CD4-positive, alpha-beta T cell treated with Interleukin-15 for 1 hour (primary cell): Measurements from ENCODE around the gene RIPK4.
A peak's percentile ranks its signal among the peaks of the same experiment; 100 is the strongest.
"Not testable (repeated sequence)": the region's sequence is repeated elsewhere in the genome, so short reads cannot be mapped to it uniquely, and the experiment has no call there.

Experiments used
- DNase-seq: peaks from one replicate; pipeline ENCODE4 v3.0.0-alpha.2; 2020

Gene RIPK4

GRCh38 chr21:41712730-41713129, 54.1 kb downstream of the RIPK4 start:
- DNase-seq: no peak

GRCh38 chr21:41712201-41712600, 54.7 kb downstream of the RIPK4 start:
- DNase-seq: no peak

DNA sequence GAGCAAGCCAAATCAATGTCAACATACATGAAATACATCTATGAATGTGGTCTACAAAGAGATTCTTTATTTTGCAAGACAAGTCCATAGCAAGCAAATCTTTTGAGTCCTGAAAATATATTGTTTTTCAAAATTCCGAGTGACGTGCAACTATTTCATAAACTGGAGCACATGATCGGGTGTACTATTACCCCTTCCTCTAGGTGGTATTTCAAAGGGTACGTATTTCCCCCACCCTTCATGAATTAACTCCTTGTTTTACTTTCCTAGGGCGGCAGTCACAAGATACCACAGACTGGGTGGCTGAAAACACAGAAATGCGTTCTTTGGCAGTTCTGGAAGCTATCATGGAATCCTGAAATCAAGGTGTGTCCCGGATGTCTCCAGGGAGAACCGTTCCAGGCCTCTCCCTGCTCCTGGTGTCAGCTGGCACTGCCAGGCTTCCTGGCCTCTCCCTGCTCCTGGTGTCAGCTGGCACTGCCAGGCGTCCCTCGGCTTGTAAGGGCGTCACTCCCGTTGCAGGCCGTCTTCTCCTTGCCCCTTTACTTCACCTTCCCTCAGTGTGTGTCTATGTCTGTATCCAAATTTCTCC, 55.3 kb downstream of the RIPK4 start:
- DNase-seq: no peak

GRCh38 chr21:41710823-41711160, 56.1 kb downstream of the RIPK4 start:
- DNase-seq: no peak

DNA sequence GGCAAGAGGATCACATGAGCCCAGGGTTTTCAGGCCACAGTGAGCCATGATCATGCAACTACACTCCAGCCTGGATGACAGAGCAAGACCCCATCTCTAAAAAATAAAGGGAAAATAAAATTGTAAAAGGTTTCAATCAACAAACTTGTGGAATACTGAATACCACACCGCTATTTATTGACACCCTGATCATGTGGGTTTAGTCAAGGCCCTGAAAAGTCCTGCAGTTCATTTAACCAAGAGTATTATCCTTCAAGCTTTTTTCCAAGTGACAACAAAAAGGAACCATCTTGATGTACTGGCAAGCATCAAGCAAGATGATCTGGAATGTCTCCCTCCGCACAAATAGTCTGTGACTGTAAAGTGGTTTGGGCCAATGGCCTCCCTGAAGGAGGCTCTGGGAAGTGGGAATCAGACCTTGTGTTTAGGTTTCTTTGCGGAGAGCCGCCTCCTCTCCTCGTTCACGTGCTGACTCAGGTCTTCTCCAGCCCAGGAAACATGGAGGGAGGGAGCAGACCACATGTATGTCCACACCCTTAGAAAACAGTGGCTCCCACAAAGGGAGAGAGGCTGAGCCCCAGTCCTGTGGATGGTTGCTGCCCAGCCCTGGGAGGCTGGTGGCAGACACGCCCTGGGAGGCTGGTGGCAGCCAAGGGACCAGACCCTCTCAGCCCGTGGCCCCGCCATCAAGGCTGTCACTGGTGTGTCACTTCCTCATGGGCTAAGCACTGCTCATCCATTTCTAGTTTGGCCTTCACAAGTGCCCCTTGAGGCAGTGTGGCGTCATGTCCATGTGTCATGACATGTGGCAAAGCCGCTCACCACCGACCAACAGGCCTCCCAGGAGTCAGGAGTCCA, 56.7 kb downstream of the RIPK4 start:
- DNase-seq: no peak

- DNase-seq: no peak
Measured at GRCh38 chr21:41709166-41709565, 57.7 kb downstream of the RIPK4 start.

DNA sequence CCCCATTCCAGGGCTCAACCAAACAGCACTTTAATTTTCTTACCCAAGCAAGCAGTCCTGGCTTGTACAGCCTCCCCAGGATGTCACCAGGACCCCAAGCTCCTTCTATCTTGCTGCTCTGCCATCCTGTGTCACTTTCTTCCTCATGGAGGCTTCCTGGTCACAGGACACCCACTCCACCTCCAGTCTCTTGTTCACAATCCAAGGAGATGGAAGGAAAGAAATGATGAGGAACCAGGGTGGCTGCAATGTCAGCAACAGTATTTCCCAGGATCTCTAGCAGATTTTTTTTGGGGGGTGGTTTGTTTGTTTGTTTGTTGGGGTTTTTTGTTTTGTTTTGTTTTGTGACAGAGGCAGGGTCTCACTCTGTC, 58.9 kb downstream of the RIPK4 start:
- DNase-seq: no peak

GRCh38 chr21:41707231-41707959, 59.5 kb downstream of the RIPK4 start:
- no peak for DNase-seq

DNA sequence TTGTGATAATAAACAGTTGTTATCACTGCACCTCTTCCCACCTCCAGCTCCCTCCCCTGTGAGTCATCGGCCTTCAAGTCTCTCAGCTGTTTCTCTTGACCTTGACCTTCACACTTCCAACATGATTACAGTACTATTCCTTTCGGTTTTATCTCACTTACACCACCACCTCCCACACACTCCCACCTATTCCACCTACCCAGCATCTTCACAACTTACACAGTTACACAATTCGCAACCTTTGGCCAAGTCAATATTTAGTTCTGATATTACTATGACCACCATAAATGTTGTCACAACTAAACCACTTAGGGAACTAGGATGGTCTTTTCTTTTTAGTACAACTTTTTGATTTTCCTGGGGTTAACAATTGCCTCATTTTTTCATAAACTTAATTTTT, 60.2 kb downstream of the RIPK4 start:
- DNase-seq: no peak

DNA sequence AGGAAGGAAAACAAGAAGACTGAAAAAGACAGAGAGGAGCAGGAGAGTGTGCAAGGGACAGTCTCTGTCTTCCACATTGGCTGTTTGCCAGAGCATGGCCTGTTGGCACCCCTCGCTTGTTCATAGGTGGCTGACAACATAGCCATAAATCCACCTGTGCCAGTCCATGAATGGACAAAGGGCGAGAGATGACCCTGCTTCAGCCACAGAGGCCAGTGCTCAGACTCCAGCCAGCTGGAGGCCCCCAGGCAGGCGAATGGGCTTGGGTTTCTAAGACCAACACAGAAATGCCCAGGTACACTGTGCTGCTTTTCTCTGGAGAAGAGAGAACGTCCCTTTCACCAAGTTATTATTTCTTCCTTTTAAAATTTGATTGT, 60.6 kb downstream of the RIPK4 start:
- no peak for DNase-seq

GRCh38 chr21:41705546-41706262, 61.1 kb downstream of the RIPK4 start:
- no peak for DNase-seq

GRCh38 chr21:41703857-41704501, 62.9 kb downstream of the RIPK4 start:
- DNase-seq: no peak

- DNase-seq: peak; percentile 28
Measured at GRCh38 chr21:41701749-41702148, 65.1 kb downstream of the RIPK4 start.

DNA sequence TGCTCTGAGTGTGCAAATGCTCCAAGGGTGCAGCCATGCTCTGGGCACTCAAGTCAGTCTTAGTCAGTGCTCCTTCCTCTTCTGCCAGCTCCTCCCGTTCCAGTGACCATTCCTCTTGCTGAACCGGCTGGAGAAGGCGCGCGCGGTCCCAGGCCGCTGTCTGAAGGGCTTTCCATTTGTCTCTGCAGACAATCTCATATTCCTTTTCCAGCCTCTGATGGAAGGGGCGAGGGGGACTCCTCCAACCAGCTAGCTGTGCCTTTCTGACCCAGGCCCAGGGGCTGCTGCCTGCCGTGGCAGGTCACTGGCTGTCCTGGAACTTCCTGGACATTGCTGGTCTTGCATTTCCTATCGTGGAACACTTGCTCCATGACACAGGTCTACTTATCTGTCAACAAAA, 67.5 kb downstream of the RIPK4 start:
- no peak for DNase-seq

DNA sequence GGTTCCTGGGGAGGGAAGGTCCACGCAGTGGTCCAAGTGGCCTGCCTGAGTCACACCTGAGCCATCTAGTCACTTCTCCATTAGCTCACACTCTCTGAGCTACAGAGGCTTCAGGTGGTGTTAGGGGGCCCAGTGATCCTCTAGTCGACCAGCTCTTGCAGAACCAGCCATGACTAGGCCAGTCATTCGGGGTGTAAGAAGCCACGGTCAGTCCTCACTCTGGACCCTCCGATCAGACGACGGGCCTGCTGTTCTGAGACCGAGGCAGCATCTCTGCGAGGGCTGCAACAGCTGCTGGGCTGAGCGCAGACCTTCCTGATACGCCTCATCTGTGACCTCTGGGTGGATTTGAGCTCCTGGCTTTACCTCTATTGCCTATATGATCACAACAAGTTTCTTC, 68.8 kb downstream of the RIPK4 start:
- DNase-seq: no peak

DNA sequence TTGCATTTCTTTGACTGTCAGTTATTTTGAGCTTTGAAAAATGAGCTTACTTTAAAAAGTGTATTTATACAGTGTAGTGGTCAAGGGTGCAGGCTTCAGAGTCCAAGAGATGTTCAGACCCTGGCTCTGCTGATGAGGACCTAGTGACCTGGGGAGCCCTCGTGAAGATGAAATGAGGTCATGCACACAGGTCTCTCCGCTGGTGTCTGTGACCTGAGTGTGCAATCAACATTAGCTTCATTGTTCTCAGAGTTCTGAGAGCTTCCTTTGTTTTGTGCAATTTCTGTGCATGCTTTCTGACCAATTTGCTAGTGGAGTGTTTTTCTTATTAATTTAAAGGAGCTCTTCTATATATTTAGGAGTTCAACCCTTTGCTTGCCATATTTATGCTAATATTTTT, 71.3 kb downstream of the RIPK4 start:
- DNase-seq: no peak

DNA sequence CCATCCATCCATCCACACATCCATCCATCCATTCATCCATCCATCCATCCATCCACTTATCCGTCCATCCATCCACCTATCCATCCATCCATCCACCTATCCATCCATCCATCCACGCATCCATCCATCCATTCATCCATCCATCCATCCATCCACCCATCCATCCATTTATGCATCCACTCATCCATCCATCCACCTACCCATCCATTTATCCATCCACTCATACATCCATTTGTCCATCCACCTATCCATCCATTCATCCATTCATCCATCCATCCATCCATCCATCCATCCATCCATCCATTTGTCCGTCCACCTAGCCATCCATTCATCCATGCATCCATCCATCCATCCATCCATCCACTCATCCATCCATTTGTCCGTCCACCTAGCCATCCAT, 72.8 kb downstream of the RIPK4 start:
- DNase-seq: not testable (repeated sequence)

- no peak for DNase-seq
Measured at GRCh38 chr21:41692185-41692565, 74.7 kb downstream of the RIPK4 start.

GRCh38 chr21:41691205-41692184, 75.4 kb downstream of the RIPK4 start:
- no peak for DNase-seq
